SK-N-SH treated with all-trans-retinoic acid at 6 μM for 48 hours (cell line): ENCODE results near the gene RAB7B.

Experiments used
- ATAC-seq: fragments of 200-7000 bp; cut with Tn5 transposase; 3 replicates; pipeline ENCODE4 v1.9.1; 2020; ENCODE audit warnings: mild to moderate bottlenecking, moderate library complexity
- ARNTL ChIP-seq: fragments of 450-650 bp; formaldehyde crosslinking; IDR thresholded peaks from 2 replicates; pipeline ENCODE4 v1.5.0; 2020; ENCODE audit warnings: low read depth, mild to moderate bottlenecking, moderate library complexity, borderline replicate concordance
- BACH2 ChIP-seq: fragments of 250-450 bp; sonication (Bioruptor Pico); IDR thresholded peaks from 2 replicates; pipeline ENCODE4 v1.9.0; 2021; ENCODE audit warnings: mild to moderate bottlenecking, borderline replicate concordance
- CREB5 ChIP-seq: fragments of 250-450 bp; sonication (Bioruptor Pico); IDR thresholded peaks from 2 replicates; pipeline ENCODE4 v1.5.1; 2020; ENCODE audit warnings: low read depth, mild to moderate bottlenecking, moderate library complexity
- CSDC2 ChIP-seq: fragments of 250-450 bp; sonication (Bioruptor Pico); IDR thresholded peaks from 2 replicates; pipeline ENCODE4 v1.5.0; 2020; ENCODE audit warnings: mild to moderate bottlenecking, moderate library complexity
- CSRNP3 ChIP-seq: fragments of 250-450 bp; sonication (Bioruptor Pico); IDR thresholded peaks from 2 replicates; pipeline ENCODE4 v1.5.1; 2021; ENCODE audit warnings: mild to moderate bottlenecking, moderate library complexity
- ESRRG ChIP-seq: fragments of 250-450 bp; sonication (Bioruptor Pico); IDR thresholded peaks from 2 replicates; pipeline ENCODE4 v1.6.1; 2021; ENCODE audit warnings: mild to moderate bottlenecking
- GLIS3 ChIP-seq: fragments of 250-450 bp; sonication (Bioruptor Pico); IDR thresholded peaks from 2 replicates; pipeline ENCODE4 v1.5.0; 2020; ENCODE audit warnings: mild to moderate bottlenecking, moderate library complexity
- ISL1 ChIP-seq: fragments of 250-450 bp; sonication (Bioruptor Pico); IDR thresholded peaks from 2 replicates; pipeline ENCODE4 v2.1.2; 2022; ENCODE audit warnings: mild to moderate bottlenecking, moderate library complexity
- OSR1 ChIP-seq: fragments of 250-450 bp; sonication (Bioruptor Pico); IDR thresholded peaks from 2 replicates; pipeline ENCODE4 v1.8.0; 2022; ENCODE audit warnings: moderate library complexity, mild to moderate bottlenecking, inconsistent platforms
- PATZ1 ChIP-seq: fragments of 250-450 bp; sonication (Bioruptor Pico); IDR thresholded peaks from 2 replicates; pipeline ENCODE4 v1.8.0; 2020; ENCODE audit warnings: mild to moderate bottlenecking, moderate library complexity, borderline replicate concordance
- POU6F1 ChIP-seq: fragments of 250-450 bp; sonication (Bioruptor Pico); IDR thresholded peaks from 2 replicates; pipeline ENCODE4 v1.8.0; 2021; ENCODE audit warnings: low read depth, mild to moderate bottlenecking, moderate library complexity, borderline replicate concordance
- SNAI2 ChIP-seq: fragments of 250-450 bp; sonication (Bioruptor Pico); IDR thresholded peaks from 2 replicates; pipeline ENCODE4 v1.5.0; 2020; ENCODE audit warnings: mild to moderate bottlenecking, moderate library complexity
- TCF4 ChIP-seq: fragments of 250-450 bp; sonication (Bioruptor Pico); IDR thresholded peaks from 2 replicates; pipeline ENCODE4 v1.8.0; 2021; ENCODE audit warnings: mild to moderate bottlenecking, moderate library complexity, borderline replicate concordance
- TOX ChIP-seq: fragments of 250-450 bp; sonication (Bioruptor Pico); IDR thresholded peaks from 2 replicates; pipeline ENCODE4 v1.8.0; 2021; ENCODE audit warnings: mild to moderate bottlenecking, moderate library complexity, borderline replicate concordance
- TSHZ2 ChIP-seq: fragments of 250-450 bp; sonication (Bioruptor Pico); IDR thresholded peaks from 2 replicates; pipeline ENCODE4 v1.5.0; 2020; ENCODE audit warnings: mild to moderate bottlenecking, moderate library complexity
- ZC3H10 ChIP-seq: fragments of 250-450 bp; sonication (Bioruptor Pico); IDR thresholded peaks from 2 replicates; pipeline ENCODE4 v1.5.1; 2021; ENCODE audit warnings: mild to moderate bottlenecking, moderate library complexity
- ZFP30 ChIP-seq: fragments of 450-650 bp; formaldehyde crosslinking; IDR thresholded peaks from 2 replicates; pipeline ENCODE4 v1.5.0; 2022; ENCODE audit warnings: mild to moderate bottlenecking, moderate library complexity
- ZNF70 ChIP-seq: fragments of 450-650 bp; formaldehyde crosslinking; IDR thresholded peaks from 2 replicates; pipeline ENCODE4 v1.5.0; 2020; ENCODE audit warnings: mild to moderate bottlenecking, moderate library complexity
- ZNF8 ChIP-seq: fragments of 450-650 bp; formaldehyde crosslinking; IDR thresholded peaks from 2 replicates; pipeline ENCODE4 v1.5.0; 2020; ENCODE audit warnings: mild to moderate bottlenecking, moderate library complexity

Gene RAB7B

GRCh38 chr1:205986861-205987260, 16.3 kb downstream of the RAB7B start:
- 0 out of 3 replicates have a peak, but pooled peaks have one; percentile 3 for ATAC-seq

GRCh38 chr1:205986292-205986691, 16.9 kb downstream of the RAB7B start:
- TF ChIP-seq TOX (CRISPR knock-in tag) (no peak), ZNF70 (CRISPR knock-in tag) (no peak), ZC3H10 (no peak), CREB5 (CRISPR knock-in tag) (no peak), CSDC2 (CRISPR knock-in tag) (no peak), ESRRG (CRISPR knock-in tag) (no peak)
- TF ChIP-seq, all 23 proteins: peak for 0

More at GRCh38 chr1:205986861-205987260, 16.3 kb downstream of the RAB7B start:
- TF ChIP-seq GLIS3 (CRISPR knock-in tag) (peak; percentile 76; the same call in 1 of the 2 replicates), TCF4 (CRISPR knock-in tag) (0 out of 2 replicates have a peak, but pooled peaks have one; percentile 38), ZC3H10 (no peak), ZNF8 (CRISPR knock-in tag) (no peak), CREB5 (CRISPR knock-in tag) (peak; percentile 77; the same call in 1 of the 2 replicates), SNAI2 (CRISPR knock-in tag) (peak; percentile 66; the same call in 1 of the 2 replicates), ISL1 (CRISPR knock-in tag) (peak; percentile 92), TSHZ2 (peak; percentile 74; the same call in 1 of the 2 replicates), CSRNP3 (CRISPR knock-in tag) (peak; percentile 56; the same call in 1 of the 2 replicates), PATZ1 (CRISPR knock-in tag) (peak; percentile 67; the same call in 1 of the 2 replicates)

GRCh38 chr1:205985330-205986005, 17.7 kb downstream of the RAB7B start:
- TF ChIP-seq ZNF70 (CRISPR knock-in tag): no peak
- TF ChIP-seq ZFP30 (CRISPR knock-in tag): no peak
- no peak for TF ChIP-seq CSDC2 (CRISPR knock-in tag)
- no peak for TF ChIP-seq BACH2 (CRISPR knock-in tag)
- no peak for TF ChIP-seq ISL1 (CRISPR knock-in tag)
- TF ChIP-seq TCF4 (CRISPR knock-in tag): no peak
- TF ChIP-seq ARNTL (CRISPR knock-in tag): no peak
- TF ChIP-seq OSR1 (CRISPR knock-in tag): no peak
- no peak for TF ChIP-seq PATZ1 (CRISPR knock-in tag)
- TF ChIP-seq POU6F1 (CRISPR knock-in tag): no peak
- no peak for TF ChIP-seq ZNF8 (CRISPR knock-in tag)
- TF ChIP-seq CREB5 (CRISPR knock-in tag): no peak
- ATAC-seq: no peak

More at GRCh38 chr1:205986292-205986691, 16.9 kb downstream of the RAB7B start:
- ATAC-seq: peak; percentile 20
